ENCODE data around the gene CNOT10.
"Not testable (repeated sequence)": the region's sequence is repeated elsewhere in the genome, so short reads cannot be mapped to it uniquely, and the experiment has no call there.

CNOT10 gene

DNA sequence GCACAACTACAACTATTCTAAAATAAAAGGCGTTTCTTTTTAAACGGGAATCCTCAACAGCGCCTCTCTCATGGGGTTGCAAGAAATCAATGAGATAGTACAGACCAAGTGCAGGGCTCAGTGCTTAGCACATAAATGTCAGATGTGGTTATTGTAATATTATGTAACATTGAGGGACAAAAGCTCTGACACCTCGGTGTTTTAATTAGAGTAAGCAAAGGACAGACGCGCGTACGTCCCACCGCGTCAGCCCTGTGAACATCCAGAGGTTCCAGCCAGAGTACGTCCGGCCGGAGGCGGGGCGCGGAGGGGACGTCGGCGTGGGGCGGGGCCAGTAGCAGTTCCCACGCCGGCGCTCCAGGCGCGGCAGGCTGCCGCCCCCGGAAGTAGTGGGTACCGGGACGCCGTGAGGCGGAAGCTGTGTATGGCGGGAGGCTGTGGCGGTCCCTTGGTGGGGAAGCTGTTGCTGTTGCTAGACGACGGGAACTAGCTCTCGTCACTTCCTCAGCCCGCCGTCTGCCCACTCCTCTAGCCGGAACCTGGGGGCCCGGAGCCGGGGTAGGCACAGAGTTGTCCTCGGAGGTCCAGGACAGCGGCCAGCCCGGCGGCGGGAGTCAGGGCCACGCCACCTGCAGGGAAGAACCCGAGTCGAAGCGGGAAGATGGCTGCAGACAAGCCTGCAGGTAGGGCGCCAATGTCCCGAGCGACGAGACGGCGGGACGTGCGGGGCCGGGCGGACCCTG is at the start of gene CNOT10:
Gene CNOT10, plus strand, starts transcription at position 389 of the 743 bp plus-strand sequence. Its CDS starts 273 bp downstream, at position 662.
- peak; percentile 96 for DNase-seq
- peak; percentile 99 for ATAC-seq

DNA sequence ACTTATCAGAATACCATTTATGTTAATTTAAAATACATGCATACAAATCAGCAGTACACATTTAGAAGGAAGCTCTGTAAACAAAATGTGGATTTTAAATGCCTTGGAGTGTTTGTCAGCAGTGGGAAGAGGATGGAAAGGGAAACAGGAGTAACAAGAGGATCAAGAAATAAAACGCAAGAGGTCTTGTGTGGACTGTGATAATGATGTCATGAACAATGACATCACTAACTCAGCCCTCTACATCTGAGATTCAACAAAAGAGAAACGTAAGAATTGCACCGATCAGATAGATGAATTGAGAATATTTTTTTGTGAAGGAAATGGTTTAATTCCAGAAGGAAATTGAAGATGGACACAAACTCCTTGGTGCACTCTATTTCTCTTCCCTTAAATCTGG is 44.0 kb upstream of the CNOT10 start:
- ATAC-seq, result no peak
- no peak for DNase-seq

DNA sequence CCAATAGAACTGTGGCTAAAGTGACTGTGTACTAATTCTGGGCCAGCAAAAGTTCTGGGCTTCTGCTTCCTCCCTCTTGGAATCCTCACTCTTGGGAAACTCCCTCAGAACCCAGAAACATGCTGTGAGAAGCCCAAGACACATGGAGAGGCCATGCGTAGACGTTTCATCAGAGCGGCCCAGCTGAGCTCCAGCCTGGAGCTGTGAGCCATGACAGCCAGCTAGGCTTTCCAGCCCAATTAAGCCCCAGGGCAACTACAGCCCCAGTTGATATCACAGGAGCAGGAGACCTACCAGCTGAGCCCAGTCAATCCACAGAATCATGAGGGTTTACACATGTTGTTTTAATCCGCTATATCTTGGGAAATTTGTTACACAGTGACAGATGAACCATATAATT is 43.6 kb upstream of the CNOT10 start:
- DNase-seq (no peak), ATAC-seq (no peak)

- no peak for DNase-seq
Observed at GRCh38 chr3:32643354-32643753, 41.6 kb upstream of the CNOT10 start.

DNA sequence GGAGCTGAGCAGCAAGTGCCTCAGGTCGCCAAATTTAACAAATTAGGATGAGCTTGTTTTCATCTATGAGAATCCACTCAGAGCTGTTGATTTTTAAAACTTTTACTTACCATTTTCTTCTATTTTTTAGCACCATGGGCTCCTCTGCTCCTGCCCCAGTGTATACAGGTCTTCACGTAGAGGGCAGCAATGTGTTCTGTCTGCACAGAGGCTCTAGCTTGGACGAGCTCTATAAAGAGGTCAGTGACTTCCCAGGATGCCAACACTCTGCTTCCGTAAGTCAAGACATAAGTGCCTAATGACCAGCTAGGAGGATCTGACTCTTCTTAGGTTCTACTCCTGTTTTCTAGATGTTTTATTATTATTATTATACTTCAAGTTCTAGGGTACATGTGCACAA is 41.2 kb upstream of the CNOT10 start:
- DNase-seq (no peak), ATAC-seq (no peak)

More at GRCh38 chr3:32643354-32643753, 41.6 kb upstream of the CNOT10 start:
- ATAC-seq, result no peak

- DNase-seq (no peak), ATAC-seq (no peak)
Observed at GRCh38 chr3:32644380-32644779, 40.6 kb upstream of the CNOT10 start.

DNA sequence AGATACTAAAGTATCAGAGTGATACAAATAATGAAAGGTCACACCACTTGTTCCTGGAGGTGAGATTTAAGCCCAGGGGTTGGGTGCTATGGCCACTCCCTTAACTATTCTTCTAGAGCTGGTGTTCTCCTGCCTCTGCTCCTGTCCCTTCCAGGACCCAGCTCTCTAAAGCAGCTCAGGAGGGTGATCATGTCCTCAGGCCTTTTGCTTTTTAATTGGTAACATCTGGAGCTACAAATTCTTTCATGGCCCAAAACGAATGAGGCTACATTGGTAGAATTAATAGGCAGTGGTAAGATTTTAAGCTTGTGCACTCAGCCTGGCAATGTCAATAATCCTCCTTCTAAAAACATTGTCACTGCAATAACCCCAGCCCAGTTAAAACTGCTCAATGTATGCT is 38.2 kb upstream of the CNOT10 start:
- ATAC-seq (no peak), DNase-seq (no peak)

DNA sequence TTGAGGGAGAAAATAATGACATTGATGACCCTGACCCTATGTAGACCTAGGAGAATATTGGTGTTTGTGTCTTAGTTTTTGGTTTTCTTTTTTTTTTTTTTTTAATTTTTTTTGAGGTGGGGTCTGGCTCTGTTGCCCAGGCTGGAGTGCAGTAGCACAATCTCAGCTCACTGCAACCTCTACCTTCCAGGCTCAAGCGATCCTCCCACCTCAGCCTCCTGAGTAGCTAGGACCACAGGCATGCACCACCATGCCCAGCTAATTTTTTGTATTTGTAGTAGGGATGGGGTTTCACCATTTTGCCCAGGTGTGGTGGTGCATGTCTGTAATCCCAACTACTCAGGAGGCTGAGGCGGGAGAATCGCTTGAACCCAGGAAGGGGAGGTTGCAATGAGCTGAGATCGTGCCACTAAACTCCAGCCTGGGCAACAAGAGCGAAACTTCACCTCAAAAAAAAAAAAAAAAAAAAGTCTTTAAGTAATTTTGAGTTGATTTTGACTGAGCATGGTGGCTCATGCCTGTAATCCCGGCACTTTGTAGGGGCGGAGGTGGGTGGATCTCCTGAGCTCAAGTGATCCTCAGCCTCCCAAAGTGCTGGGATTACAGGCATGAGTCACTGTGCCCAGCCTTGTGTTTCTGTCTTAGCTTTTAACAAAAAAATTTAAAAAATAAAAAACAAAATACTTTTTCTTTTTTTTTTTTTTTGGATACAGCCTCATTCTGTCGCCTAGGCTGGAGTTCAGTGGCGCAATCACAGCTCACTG is 32.5 kb upstream of the CNOT10 start:
- not testable (repeated sequence) for ATAC-seq, DNase-seq

DNA sequence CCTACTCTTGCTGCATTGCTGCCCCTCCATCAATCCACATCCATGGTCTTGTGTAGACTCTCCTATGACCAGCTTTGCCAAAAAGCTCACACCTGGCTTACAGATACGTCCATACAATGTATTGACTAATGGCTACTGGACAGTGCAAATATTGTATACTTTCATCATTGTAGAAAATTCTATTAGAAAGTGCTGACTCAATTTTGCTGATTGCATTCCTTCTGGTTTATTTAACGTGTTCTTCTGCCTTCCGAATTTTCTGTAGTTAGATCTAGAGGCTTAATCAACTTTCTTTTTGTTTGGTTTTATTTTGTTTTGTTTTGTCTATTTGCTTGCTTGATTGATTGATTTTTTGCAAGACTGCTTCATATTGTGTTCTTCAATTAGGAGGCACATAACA is 29.8 kb upstream of the CNOT10 start:
- no peak for ATAC-seq
- no peak for DNase-seq

DNA sequence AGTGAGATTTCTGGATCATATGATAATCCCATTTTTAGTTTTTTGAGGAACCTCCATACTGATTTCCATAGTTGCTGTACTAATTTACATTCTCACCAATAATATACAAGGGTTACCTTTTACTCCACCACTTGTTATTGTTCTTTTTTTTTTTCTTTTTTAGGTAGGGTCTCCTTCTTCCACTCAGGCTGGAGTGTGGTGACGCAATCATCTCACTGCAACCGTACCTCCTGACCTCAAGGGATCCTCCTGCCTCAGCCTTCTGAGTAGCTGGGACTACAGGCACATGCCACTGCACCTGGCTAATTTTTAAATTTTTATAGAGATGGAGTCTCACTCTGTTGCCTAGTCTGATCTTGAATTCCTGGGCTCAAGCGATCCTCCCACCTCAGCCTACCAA is 24.4 kb upstream of the CNOT10 start:
- ATAC-seq, result no peak

DNA sequence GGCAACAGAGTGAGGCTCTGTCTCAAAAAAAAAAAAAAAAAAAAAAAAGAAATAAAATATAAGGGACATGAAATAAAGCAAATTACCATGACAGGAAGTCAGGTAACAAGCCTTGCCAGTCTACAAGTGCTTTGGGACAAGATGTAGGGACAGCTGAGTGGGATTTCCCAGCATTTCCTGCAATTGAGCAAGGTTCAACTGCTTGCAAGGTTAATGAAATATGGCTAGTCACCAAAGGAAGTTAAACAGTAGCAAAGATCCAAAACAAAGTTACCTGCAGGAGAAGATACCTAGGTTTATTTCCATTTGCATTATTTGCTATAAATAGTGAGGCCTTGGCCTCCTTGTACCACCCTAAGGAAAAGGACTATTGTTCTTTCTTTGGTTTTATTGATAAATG is 22.3 kb upstream of the CNOT10 start:
- DNase-seq (no peak), ATAC-seq (no peak)

More for the DNA sequence above, 24.4 kb upstream of the CNOT10 start:
- no peak for DNase-seq

DNA sequence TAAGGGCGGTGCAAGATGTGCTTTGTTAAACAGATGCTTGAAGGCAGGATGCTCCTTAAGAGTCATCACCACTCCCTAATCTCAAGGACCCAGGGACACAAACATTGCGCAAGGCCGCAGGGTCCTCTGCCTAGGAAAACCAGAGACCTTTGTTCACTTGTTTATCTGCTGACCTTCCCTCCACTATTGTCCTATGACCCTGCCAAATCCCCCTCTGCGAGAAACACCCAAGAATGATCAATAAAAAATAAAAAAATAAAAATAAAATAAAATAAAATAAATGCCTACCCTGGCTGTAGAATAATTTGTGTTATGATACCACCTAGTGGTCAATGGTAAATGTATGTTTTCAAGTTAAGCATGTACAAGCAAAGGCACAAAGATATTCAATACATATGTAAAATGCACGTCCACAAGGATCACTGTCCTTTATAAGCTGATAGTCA is 20.3 kb upstream of the CNOT10 start:
- not testable (repeated sequence) for ATAC-seq, DNase-seq

- ATAC-seq (no peak), DNase-seq (no peak)
Observed at GRCh38 chr3:32667072-32667582, 17.9 kb upstream of the CNOT10 start.

DNA sequence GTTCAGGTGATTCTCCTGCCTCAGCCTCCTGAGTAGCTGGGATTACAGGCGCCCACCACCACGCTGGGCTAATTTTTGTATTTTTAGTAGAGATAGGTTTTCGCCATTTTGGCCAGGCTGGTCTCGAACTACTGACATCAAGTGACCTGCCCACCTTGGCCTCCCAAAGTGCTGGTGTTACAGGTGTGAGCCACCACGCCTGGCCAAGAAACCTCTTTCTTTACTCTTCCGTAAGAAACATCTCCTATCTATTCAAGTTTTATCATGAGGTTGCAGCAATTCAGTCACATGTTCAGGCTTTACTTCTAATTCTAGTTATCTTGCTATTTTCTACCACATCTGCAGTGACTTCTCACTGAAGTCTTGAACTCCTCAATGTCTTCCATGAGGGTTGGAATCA is 15.8 kb upstream of the CNOT10 start:
- ATAC-seq, DNase-seq: not testable (repeated sequence)

- not testable (repeated sequence) for ATAC-seq
Observed at GRCh38 chr3:32673730-32674129, 11.3 kb upstream of the CNOT10 start.

GRCh38 chr3:32675164-32675563 is 9.8 kb upstream of the CNOT10 start:
- DNase-seq, result no peak

More at GRCh38 chr3:32673730-32674129, 11.3 kb upstream of the CNOT10 start:
- not testable (repeated sequence) for DNase-seq

DNA sequence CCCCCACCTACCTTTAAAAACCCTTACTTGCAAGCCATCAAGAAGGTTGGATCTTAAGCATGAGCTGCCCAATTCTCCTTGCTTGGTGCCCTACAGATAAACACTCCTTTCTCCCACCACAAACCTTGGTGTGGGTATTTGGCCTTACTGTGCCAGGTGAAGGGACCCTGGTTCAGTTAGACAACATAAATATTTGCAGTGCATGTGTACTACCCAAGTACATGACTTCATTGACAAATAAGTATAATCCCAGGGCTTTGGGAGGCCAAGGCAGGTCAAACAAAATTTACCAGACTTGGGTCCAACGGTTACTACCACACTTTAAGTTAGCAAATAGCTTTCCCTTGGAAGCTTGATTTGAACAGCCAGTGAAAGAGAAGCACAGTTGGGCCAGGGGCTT is 9.3 kb upstream of the CNOT10 start:
- no peak for ATAC-seq
- no peak for DNase-seq

More at GRCh38 chr3:32675164-32675563, 9.8 kb upstream of the CNOT10 start:
- no peak for ATAC-seq

GRCh38 chr3:32681811-32682210 is 3.2 kb upstream of the CNOT10 start:
- ATAC-seq (no peak), DNase-seq (no peak)

DNA sequence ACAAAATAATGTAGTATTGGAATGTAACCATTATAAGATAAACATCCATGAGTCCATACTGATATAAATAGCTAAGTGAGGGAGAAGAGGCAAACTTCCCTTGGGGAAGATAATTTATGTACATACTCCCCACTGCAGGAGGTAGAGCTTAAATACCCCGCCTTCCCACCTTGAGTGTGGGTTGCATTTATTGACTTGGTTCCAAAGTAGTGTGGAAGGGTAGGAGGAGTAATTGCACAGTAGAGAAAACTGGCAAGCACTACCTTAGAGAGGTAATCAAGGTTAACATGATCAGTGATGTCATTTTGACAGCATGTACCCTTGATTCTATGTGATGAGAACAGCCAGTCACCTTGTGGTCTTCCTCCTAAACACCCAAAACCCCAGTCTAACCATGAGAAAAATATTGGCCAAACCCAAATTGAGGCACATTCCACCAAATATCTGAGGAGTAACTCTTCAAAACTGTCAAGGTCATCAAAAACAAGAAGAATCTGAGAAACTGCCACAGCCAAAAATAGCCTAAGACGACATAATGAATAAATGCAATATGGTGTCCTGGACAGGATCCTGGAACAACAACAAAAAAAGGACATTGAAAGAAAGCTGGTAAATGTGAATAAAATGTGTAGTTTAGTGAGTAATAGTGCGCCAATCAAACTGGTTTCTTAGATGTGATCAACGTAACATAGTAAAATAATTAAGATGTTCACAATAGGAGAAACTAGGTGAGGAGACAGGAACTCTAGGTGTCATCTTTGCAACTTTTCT is 774 bp upstream of the CNOT10 start:
- ATAC-seq, result no peak
- no peak for DNase-seq

GRCh38 chr3:32685543-32686185 is 676 bp downstream of the CNOT10 start:
- ATAC-seq, result no peak
- no peak for DNase-seq

DNA sequence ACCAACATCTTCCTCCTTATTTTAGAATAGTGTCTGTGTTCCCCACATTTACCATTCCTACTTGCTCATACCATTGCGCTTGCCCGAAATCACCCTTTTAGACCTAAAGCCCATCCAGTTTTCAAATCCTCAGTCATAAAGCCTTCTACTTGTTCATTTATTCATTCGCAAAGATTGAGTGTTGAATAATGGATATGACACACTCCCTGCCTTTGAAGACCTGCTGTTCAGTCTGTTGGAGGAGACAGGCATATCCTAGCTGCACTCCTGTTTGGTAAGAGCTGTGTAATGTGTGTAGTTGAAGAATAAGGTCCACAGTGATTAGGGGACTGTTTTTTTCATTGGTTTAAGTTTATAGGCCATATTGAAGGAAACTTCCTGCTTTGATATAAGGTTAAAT is 1.7 kb downstream of the CNOT10 start:
- no peak for DNase-seq
- no peak for ATAC-seq

- no peak for DNase-seq
- no peak for ATAC-seq
Observed at GRCh38 chr3:32691847-32692246, 6.9 kb downstream of the CNOT10 start.

All from stimulated activated naive CD8-positive, alpha-beta T cell treated with anti-CD3 and anti-CD28 coated beads, Interleukin-15, Interleukin-2, amounts not matched to agents 100 U/mL and 50 U/mL, for 24 hours (primary cell).